ENCODE results near the gene MPZL1.

GRCh38 chr1:167765496-167765895 lies 43.7 kb downstream of the MPZL1 start:
- TF ChIP-seq EZH2phosphoT487 (IDR thresholded peaks at IDR 0.05; ENCODE audit: borderline replicate concordance) (no peak), CTCF (IDR thresholded peaks at IDR 0.05 in 2 of 3, conservative IDR thresholded peaks at IDR 0.05 in 1 of 3; ENCODE audit: borderline replicate concordance in 1 of 3, insufficient read depth in 1 of 3, low read depth in 2 of 3, low read length in 2 of 3) (no peak), ZNF274 (IDR thresholded peaks at IDR 0.05; ENCODE audit: low read depth, low read length) (no peak), ZFX (IDR thresholded peaks at IDR 0.05) (no peak), YY1 (IDR thresholded peaks at IDR 0.05; ENCODE audit: extremely low read depth, insufficient replicate concordance, low read depth, low read length) (no peak)
